NB4 (cell line): ENCODE measurements around the gene TPM1.

ENCODE experiments used
- CTCF ChIP-seq: IDR thresholded peaks from one replicate; pipeline ENCODE4 v1.5.1; 2012; ENCODE audit warnings: low read depth, low read length
- MYC ChIP-seq: IDR thresholded peaks from 2 replicates; pipeline ENCODE4 v1.6.1; 2011; ENCODE audit warnings: low read depth, low read length
- POLR2A ChIP-seq: IDR thresholded peaks from 2 replicates; pipeline ENCODE4 v1.6.1; 2011; ENCODE audit warnings: mild to moderate bottlenecking; ENCODE audit not compliant: insufficient read length; ENCODE audit errors: extremely low read depth
- TF ChIP-seq, protein P1 (sequence below): IDR thresholded peaks from 2 replicates; pipeline ENCODE4 v1.6.1; 2011; ENCODE audit warnings: low read depth, low read length

- TF ChIP-seq POLR2A (no peak), CTCF (no peak), MYC (no peak)
- TF ChIP-seq, protein P1, sequence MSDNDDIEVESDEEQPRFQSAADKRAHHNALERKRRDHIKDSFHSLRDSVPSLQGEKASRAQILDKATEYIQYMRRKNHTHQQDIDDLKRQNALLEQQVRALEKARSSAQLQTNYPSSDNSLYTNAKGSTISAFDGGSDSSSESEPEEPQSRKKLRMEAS, result no peak
Measured at GRCh38 chr15:63061975-63062374, 19.4 kb downstream of the TPM1 start.
